Cardiac ventricle fibroblast (primary cell): ENCODE measurements around the gene WDR74. TPM values are rescaled to one million over a fixed set of nuclear protein-coding genes. Genes with fewer than 3 reads are reported as not detected.

ENCODE experiments used
- total RNA-seq: library from RNA; depleted of rRNA; stranded (reverse); fragments of >200 nt; gene quantifications from 2 replicates; pipeline ENCODE4 v1.2.3, GENCODE V29; 2015

Gene WDR74
- 24.5 and 29.2 TPM in 2 replicates for total RNA-seq

GRCh38 chr11:62839050-62839945 lies at the start of gene WDR74:
Gene WDR74, minus strand, starts transcription at chr11:62839590. Its CDS starts 20 bp downstream, at chr11:62839570.

GRCh38 chr11:62880803-62881578 lies 41.6 kb upstream of the WDR74 start, which contains the start of gene SLC3A2:
Gene SLC3A2, plus strand, starts transcription at chr11:62880896. Its CDS starts 128 bp downstream, at chr11:62881024.

GRCh38 chr11:62832336-62833234 lies 6.8 kb downstream of the WDR74 start, which contains the start of gene TEX54:
Gene TEX54, minus strand, starts transcription at chr11:62832841.

GRCh38 chr11:62831520-62832335 lies 7.7 kb downstream of the WDR74 start, which contains the start of gene STX5:
Gene STX5, minus strand, starts transcription at chr11:62832051. Its CDS starts 808 bp downstream, at chr11:62831243.

GRCh38 chr11:62805076-62805892 lies 34.1 kb downstream of the WDR74 start, which contains the start of gene NXF1:
Gene NXF1, minus strand, starts transcription at chr11:62805440. Its CDS starts 84 bp downstream, at chr11:62805356.

GRCh38 chr11:62791501-62792201 lies 47.7 kb downstream of the WDR74 start, which contains the start of gene TMEM223:
Gene TMEM223, minus strand, starts transcription at chr11:62792006. Its CDS starts 12 bp downstream, at chr11:62791994.

GRCh38 chr11:62787005-62787759 lies 52.2 kb downstream of the WDR74 start, which contains the start of gene TMEM179B:
Gene TMEM179B, plus strand, starts transcription at chr11:62787402. Its CDS starts 30 bp downstream, at chr11:62787432.

Other genes starting within 250 kb of the WDR74 start
- 10.5 and 11.9 TPM in 2 replicates for gene TUT1, start 248.1 kb downstream of the WDR74 start, total RNA-seq
- gene MTA2, start 237.7 kb downstream of the WDR74 start, total RNA-seq = 45.8 and 56.8 TPM in 2 replicates
- 50.7 and 57.5 TPM in 2 replicates for gene EML3, start 226.8 kb downstream of the WDR74 start, total RNA-seq
- gene ROM1, start 226.3 kb downstream of the WDR74 start, total RNA-seq = 24.8 and 25.3 TPM in 2 replicates
- 30.9 and 37.1 TPM in 2 replicates for gene B3GAT3, start 217.6 kb downstream of the WDR74 start, total RNA-seq
- 322 and 338 TPM in 2 replicates for gene GANAB, start 193.0 kb downstream of the WDR74 start, total RNA-seq
- 24.1 and 26.5 TPM in 2 replicates for gene INTS5, start 186.3 kb downstream of the WDR74 start, total RNA-seq
- 24.8 and 38.0 TPM in 2 replicates for gene C11orf98, start 174.4 kb downstream of the WDR74 start, total RNA-seq
- 2.4 and 3.7 TPM in 2 replicates for gene CSKMT, start 174.3 kb downstream of the WDR74 start, total RNA-seq
- 7.5 and 8.7 TPM in 2 replicates for gene UQCC3, start 167.9 kb downstream of the WDR74 start, total RNA-seq
- gene LBHD1, start 167.3 kb downstream of the WDR74 start, total RNA-seq = 4.2 and 7.4 TPM in 2 replicates
- gene UBXN1, start 160.5 kb downstream of the WDR74 start, total RNA-seq = 115 and 150 TPM in 2 replicates
- 8.5 and 15.5 TPM in 2 replicates for gene LRRN4CL, start 150.1 kb downstream of the WDR74 start, total RNA-seq
- gene BSCL2, start 132.2 kb downstream of the WDR74 start, total RNA-seq = 15.4 and 27.1 TPM in 2 replicates
- gene GNG3, start 131.9 kb downstream of the WDR74 start, total RNA-seq = not detected in 2 replicates
- 18.1 and 23.8 TPM in 2 replicates for gene HNRNPUL2, start 112.1 kb downstream of the WDR74 start, total RNA-seq
- gene TTC9C, start 111.1 kb downstream of the WDR74 start, total RNA-seq = 22.8 and 36.6 TPM in 2 replicates
- 9.4 and 10.8 TPM in 2 replicates for gene ZBTB3, start 85.4 kb downstream of the WDR74 start, total RNA-seq
- 66.3 and 67.2 TPM in 2 replicates for gene POLR2G, start 78.0 kb downstream of the WDR74 start, total RNA-seq
- gene TAF6L, start 68.2 kb downstream of the WDR74 start, total RNA-seq = 11.8 and 13.9 TPM in 2 replicates
- 60.1 and 80.1 TPM in 2 replicates for gene TMEM179B, start 52.2 kb downstream of the WDR74 start, total RNA-seq
- gene TMEM223, start 47.6 kb downstream of the WDR74 start, total RNA-seq = 25.8 and 27.7 TPM in 2 replicates
- 33.1 and 35.5 TPM in 2 replicates for gene NXF1, start 34.1 kb downstream of the WDR74 start, total RNA-seq
- 31.7 and 41.2 TPM in 2 replicates for gene STX5, start 7.5 kb downstream of the WDR74 start, total RNA-seq
- gene TEX54, start 6.7 kb downstream of the WDR74 start, total RNA-seq = not detected in 2 replicates
- gene SLC3A2, start 41.3 kb upstream of the WDR74 start, total RNA-seq = 96.0 and 99.3 TPM in 2 replicates
- not detected in 2 replicates for gene CHRM1, start 81.8 kb upstream of the WDR74 start, total RNA-seq
- not detected in 2 replicates for gene SLC22A6, start 145.4 kb upstream of the WDR74 start, total RNA-seq
- not detected in 2 replicates for gene SLC22A8, start 176.3 kb upstream of the WDR74 start, total RNA-seq